NCI-H446 treated with DMSO at 0.1 percent for 48 hours (cell line): ENCODE data around the gene HPD.
A peak's percentile ranks its signal among the peaks of the same experiment; 100 is the strongest.
"Not testable (repeated sequence)": the region's sequence is repeated elsewhere in the genome, so short reads cannot be mapped to it uniquely, and the experiment has no call there.

Experiments
- DNase-seq: peaks from one replicate; lab custom pipeline; 2025; lab: John Stamatoyannopoulos, UW

HPD gene

DNA sequence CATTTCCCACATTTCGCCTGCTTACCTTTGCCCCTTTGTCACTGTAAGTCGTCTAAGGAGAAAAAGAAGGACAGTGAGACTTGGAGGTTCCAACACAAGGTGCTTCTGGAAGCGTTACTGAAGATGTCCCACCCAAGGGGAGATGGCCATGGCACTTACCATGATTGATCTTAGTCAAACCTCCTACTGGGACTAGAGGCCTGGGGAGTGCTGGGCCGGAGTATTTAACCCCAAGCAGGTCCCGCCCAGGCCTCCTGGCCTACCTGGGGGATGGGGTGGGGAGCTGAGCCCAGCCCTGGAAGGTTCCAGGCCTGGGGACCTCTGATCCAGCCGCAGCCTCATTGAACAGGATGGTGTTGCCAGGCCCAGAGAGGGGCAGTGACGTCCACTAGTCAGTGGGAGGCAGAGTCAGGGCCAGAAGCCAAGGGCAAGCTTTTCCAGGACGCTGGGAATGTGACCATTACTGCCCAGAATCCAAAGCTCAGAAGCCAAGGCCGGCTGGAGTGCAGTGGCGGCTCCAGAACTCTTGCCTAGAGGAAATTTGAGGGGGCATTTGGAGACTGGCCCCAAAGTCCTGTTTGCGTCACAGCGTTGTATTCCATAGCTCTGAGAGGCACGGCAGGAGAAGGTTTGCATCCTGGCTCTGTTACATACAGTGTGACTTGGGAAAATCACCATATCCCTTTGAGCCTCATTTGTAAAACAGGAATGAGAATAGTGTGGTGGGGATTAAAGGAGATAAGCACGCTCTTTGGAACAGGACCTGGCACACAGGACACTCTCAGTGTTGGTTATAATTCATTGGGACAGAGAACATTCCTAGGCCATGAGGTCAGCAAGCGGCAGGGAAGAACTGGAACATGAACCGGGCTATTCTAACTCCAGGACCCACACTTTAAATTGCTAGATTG is at the start of gene HPD:
Gene HPD (minus strand): TSS at position 198 of the 911 bp plus-strand sequence. CDS start 36 bp downstream, at position 162.
- no peak for DNase-seq

DNA sequence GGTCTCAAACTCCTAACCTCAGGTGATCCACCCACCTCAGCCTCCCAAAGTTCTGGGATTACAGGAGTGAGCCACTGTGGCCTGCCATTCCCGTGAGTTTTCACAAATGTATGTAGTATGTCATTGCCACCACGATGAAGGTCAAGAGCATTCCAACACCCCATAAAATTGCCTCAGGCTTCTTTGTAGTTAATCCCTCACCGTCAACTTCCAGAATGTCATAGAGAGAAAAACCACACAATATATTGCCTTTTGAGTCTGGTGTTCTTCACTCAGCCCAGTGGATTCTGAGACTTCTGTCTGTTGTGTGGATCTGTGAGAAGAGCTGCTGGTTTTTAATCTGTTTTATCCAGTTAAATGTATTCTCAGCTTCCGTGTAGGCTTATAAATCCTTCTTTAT is 47.1 kb upstream of the HPD start:
- no peak for DNase-seq

DNA sequence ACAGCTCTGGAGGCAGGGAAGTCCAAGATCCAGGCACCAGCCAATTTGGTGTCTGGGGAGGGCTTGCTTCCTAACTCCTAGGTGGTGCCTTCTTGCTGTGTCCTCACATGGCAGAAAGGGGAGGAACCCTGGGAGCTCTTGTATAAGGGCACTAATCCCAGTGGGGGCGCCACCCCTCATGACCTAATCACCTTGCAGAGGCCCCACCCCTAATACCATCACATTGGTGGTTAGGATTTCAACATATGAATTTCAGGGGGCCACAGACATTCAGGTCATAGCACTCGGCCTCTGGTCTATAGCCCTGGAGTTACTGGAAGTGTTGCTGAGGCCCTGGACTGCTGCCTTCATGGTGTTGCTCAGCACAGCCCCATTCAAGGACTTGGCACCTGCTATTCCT is 44.5 kb upstream of the HPD start:
- DNase-seq, result no peak

GRCh38 chr12:121899590-121899989 is 40.9 kb upstream of the HPD start:
- no peak for DNase-seq

DNA sequence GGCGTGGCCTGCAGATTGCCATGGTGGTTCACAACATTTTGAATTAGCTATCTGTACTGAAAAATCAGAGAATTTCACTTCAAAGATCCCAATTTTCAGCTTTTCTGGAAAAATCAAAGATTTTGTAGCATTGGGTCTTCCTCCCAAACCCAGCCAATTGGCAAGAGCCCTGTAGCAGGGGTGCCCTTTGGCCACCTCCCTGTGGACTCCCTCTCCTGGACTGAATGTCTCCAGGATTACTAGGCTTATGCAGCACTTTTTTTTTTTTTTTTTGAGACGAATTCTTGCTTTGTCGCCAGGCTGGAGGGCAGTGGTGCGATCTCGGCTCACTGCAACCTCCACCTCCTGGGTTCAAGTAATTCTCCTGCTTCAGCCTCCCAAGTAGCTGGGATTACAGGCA is 39.6 kb upstream of the HPD start:
- DNase-seq, result no peak

GRCh38 chr12:121894633-121895032 is 36.0 kb upstream of the HPD start:
- no peak for DNase-seq

DNA sequence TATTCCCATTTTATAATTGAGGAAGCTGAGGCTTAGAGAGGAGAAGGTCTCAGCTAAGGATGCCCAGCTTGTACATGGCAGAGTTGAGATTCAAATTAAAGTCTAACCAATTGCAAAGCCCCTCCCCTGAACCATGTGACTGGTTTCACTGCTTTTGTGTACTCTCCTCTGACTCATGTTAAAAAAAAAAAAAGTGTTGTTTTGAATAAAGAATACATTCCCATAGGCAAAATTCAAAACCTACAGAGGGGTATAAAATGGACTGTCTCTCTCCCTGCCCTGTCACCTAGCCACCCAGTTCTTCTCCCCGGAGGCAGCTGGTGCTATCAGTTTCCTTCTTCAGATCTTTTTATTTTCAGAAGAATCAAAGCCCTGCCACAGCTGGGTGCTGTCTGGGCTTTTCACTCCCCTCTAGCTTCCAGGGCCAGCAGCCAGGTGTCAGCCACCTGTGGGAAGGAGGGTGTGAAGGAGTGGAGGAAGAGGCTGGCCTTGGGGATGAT is 35.4 kb upstream of the HPD start:
- no peak for DNase-seq

DNA sequence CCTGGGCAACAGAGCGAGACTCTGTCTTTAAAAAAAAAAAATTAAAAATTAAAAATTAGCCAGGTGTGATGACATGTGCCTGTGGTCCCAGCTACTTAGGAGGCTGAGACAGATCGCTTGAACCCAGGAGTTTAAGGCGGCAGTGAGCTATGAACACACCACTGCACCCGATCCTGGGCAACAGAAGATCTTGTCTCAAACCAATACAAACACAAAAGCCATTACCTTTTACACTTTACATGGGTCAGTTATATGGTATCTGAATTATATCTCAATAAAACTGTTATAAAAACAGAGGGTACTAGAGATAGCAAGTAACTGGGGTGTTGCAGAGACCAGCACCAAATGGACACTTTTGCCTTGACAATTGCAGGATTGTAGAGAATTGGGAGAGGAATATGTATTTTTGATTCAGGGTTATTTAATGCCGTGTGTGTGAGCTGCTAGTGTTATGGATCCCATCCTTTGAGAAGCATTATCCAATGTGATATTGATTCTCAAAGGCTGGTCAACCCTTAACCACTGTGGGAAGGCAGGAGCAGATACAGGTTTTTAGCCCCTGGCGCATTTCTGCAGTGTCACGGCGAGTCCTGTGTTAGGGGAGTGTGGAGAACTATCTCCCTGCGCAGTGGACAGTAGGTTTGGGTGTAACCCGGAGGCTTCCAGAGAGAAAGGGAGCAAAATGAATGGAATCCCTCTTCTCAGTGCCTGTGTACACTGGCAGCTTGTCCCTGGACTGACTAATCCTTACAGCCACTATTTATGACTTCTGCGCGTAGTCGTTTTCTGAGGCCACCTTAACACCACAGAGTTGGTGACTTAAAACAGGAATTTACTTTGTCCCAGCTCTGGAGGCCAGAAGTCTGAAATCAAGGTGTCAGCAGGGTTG is 34.3 kb upstream of the HPD start:
- DNase-seq, result no peak

GRCh38 chr12:121889661-121890060 is 31.0 kb upstream of the HPD start:
- DNase-seq, result not testable (repeated sequence)

GRCh38 chr12:121889274-121889624 is 30.6 kb upstream of the HPD start:
- DNase-seq, result no peak

GRCh38 chr12:121888478-121889273 is 30.0 kb upstream of the HPD start, which contains the start of gene PSMD9:
Gene PSMD9 (plus strand): TSS chr12:121888790. CDS start chr12:121888857, 67 bp downstream.
- DNase-seq, result peak; percentile 90

DNA sequence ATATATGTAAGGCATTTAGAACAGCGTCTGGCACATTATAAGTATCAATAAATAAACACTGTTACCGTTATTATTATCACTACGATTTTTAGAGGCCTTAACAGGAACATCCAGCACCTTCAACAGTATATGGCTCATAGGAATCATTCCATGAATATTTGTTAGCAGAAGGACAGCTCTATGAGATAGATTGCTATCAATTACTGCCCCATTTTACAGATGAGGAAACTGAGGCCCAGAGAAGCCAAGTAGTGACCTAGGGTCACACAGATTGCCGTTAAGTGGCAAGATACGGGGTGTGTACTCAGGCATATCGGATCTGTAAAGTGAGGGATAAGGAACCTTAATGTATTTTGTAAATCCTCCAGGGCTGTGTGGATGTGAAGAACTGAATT is 29.4 kb upstream of the HPD start:
- DNase-seq, result no peak

DNA sequence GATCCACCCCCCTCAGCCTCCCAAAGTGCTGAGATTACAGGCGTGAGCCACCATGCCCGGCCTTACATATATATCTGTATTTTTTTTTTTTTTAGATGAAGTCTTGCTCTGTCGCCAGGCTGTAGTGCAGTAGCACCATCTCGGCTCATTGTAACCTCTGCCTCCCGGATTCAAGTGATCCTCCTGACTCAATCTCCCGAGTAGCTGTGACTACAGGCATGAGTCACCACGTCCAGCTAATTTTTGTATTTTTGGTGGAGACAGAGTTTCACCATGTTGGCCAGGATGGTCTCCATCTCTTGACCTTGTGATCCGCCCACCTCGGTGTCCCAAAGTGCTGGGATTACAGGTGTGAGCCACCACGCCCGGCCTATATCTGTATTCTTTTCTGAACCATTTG is 26.5 kb upstream of the HPD start:
- not testable (repeated sequence) for DNase-seq

DNA sequence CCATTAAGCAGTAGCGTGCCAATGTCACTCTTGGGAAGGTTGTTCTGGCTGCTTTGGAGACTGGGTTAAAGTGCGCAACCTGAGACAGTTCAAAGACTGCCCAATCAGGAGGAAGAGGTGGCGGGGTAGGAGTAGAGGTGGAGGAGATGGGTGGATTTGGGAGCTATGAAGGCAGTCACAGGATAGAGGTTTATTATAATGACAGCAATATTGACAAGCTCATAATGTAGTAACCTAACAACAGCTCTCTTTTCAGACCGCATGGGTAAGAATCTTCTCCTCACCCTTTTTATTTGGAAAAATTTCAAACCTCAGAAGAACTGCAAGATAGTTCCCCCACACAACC is 24.6 kb upstream of the HPD start:
- no peak for DNase-seq

DNA sequence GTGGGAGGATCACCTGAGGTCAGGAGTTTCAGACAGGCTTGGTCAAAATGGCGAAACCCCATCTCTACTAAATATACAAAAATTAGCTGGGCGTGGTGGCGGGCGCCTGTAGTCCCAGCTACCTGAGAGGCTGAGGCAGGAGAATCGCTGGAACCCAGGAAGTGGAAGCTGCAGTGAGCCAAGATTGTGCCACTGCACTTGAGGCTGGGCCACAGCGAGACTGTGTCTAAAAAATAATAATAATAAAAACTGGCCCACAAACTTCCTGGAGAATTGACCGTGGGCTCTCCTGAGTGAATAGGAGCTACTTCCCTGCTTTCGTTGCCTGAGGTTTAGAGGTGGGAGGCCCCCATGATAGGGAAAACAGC is 17.4 kb upstream of the HPD start:
- not testable (repeated sequence) for DNase-seq

GRCh38 chr12:121875582-121875981 is 16.9 kb upstream of the HPD start:
- no peak for DNase-seq

- DNase-seq, result no peak
These were observed 15.4 kb upstream of the HPD start for GRCh38 chr12:121874071-121874470.

DNA sequence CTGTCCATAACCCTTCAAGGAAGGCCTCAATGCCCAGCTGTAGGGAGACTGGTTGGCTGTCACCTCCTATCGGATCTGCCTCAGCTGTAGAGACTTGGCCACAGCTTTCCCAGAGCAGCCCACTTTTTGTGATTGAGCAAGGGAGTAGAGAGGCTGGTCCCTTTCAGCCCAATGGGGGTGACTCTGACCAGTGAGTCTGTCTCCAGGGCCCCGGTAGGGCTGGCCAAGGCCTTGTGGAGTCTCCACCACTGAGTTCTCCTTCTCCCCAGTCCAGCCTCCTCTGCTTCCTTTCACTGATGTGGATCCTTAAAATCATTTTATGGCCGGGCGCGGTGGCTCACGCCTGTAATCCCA is 14.5 kb upstream of the HPD start:
- no peak for DNase-seq

DNA sequence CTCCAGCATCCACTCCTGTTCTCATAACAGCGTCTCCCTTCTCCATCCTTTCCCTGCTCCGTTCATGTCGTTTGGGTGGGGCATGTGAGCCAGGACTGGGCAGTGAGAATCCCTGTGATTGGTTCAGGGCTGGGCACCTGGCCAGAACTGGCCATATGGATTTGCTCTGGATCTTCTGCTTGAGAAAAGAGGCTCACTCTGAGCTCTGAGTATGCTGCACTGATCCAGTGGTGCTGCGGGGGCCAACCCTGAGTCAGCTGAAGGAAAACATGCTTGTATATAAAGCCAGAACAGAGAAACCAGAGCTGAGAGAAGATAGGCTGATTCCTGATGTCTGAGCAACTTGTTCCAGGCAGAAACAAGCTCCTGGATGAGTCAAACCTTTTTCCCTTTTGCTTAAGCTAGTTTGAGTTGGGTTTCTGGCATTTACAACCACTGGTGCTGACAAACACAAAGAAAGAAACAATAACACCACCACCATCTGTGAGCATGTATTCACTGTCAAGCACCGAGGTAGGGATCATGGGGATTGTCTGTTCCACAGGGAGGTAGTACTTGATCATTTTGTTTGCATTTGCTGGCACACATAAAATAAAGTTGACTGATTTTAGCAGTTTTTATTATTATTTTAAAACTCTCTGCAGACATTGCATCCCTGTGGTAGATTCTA is 14.0 kb upstream of the HPD start:
- DNase-seq, result peak; percentile 75

DNA sequence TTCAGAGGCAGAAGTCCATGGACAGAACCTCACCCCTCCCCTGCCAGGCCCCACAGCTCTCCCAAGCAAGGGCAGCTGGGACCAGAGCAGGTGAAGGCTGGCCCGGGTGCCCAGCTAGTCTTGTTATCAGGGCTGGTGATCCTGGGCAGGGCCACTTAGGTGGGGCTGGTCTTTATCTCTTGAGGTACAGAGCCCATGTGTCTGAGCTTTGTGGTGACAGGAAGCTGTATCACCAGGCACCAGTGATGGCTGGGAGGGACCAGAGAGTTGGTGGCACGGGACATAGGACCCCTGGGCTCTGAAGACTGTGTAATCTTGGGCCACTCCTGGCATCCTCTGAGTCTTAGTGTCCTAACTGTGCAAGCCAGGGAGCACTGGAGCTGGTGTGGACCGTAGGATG is 12.8 kb upstream of the HPD start:
- no peak for DNase-seq

DNA sequence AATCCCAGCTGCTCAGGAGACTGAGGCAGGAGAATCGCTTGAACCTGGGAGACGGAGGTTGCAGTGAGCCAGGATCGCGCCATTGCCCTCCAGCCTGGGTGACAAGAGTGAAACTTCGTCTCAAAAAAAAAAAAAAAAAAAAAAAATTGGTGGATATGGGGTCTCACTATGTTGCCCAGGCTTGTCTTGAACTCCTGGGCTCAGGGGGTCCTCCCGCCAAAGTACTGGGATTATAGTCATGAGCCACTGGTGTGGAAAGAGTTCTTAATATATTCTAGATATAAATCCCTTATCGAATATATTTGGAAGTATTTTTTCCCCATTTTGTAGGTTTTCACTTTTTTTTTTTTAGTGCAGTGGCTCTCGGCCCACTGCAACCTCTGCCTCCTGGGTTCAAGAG is 10.6 kb upstream of the HPD start:
- DNase-seq, result not testable (repeated sequence)

GRCh38 chr12:121866331-121866730 is 7.7 kb upstream of the HPD start:
- DNase-seq, result no peak
